Stimulated activated effector memory CD8-positive, alpha-beta T cell treated with anti-CD3 and anti-CD28 coated beads, Interleukin-12 subunit alpha, Interleukin-12 subunit beta, amount 100 ng/mL, for 72 hours (primary cell): ENCODE results near the gene ZNF217.
"Not testable (repeated sequence)": the region's sequence is repeated elsewhere in the genome, so short reads cannot be mapped to it uniquely, and the experiment has no call there.

Source experiments
- ATAC-seq: fragments of 150-1000 bp; cut with Tn5 transposase; 2 replicates; pipeline ENCODE4 v1.10.0; 2021
- DNase-seq, 2 donors: peaks; one replicate each; pipeline ENCODE4 v3.0.0; 2021 to 2022; ENCODE audit warnings: low spot score in 2 of 2
- H3K27ac Mint-ChIP-seq: one replicate; pipeline ENCODE4 v1.8.0; 2022; ENCODE audit warnings: mild to moderate bottlenecking, mixed read lengths
- H3K36me3 Mint-ChIP-seq: one replicate; pipeline ENCODE4 v1.8.0; 2022; ENCODE audit warnings: mild to moderate bottlenecking, mixed read lengths
- H3K4me1 Mint-ChIP-seq: one replicate; pipeline ENCODE4 v1.8.0; 2022; ENCODE audit warnings: mixed read lengths
- H3K4me3 Mint-ChIP-seq: one replicate; pipeline ENCODE4 v1.8.0; 2022; ENCODE audit warnings: mild to moderate bottlenecking, mixed read lengths
- H3K9me3 Mint-ChIP-seq: one replicate; pipeline ENCODE4 v1.8.0; 2022; ENCODE audit warnings: mixed read lengths

The ZNF217 gene

DNA sequence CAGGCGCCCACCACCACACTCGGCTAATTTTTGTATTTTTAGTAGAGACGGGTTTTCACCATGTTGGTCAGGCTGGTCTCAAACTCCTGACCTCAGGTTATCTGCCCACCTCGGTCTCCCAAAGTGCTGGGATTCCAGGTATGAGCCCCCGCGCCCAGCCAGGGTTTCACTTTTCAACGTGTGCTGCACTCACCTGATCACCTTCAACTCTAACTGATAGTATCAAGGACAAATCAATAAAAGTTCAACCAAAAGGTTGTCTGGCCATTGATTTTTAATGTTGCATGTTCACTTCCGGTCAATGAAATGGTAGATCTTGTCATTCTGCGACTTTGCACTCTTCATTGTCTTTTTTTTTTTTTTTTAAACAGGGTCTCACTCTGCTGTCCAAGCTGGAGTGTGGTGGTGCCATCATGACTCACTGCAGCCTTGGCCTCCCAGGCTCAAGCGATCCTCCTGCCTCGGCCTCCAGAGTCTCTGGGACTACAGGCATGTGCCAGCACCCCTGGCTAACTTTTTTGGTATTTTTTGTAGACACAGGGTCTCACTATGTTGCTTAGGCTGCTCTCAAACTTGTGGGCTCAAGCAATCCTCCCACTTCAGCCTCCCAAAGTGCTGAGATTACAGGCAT lies 37.3 kb downstream of the ZNF217 start:
- no peaks in the 10 kb centered on the region for H3K9me3 Mint-ChIP-seq
- H3K4me1 Mint-ChIP-seq, result no peaks in the 10 kb centered on the region
- DNase-seq (no peak), ATAC-seq (no peak)
- no peaks in the 10 kb centered on the region for H3K36me3 Mint-ChIP-seq
- H3K4me3 Mint-ChIP-seq, result no peak overlapping the region
- no peak overlapping the region for H3K27ac Mint-ChIP-seq

- H3K27ac Mint-ChIP-seq, result no peak overlapping the region
- H3K4me1 Mint-ChIP-seq, result no peaks in the 10 kb centered on the region
- DNase-seq (no peak), ATAC-seq (no peak)
- no peaks in the 10 kb centered on the region for H3K36me3 Mint-ChIP-seq
- no peaks in the 10 kb centered on the region for H3K9me3 Mint-ChIP-seq
- no peak overlapping the region for H3K4me3 Mint-ChIP-seq
Measured at GRCh38 chr20:53555816-53556215, 37.8 kb downstream of the ZNF217 start.

DNA sequence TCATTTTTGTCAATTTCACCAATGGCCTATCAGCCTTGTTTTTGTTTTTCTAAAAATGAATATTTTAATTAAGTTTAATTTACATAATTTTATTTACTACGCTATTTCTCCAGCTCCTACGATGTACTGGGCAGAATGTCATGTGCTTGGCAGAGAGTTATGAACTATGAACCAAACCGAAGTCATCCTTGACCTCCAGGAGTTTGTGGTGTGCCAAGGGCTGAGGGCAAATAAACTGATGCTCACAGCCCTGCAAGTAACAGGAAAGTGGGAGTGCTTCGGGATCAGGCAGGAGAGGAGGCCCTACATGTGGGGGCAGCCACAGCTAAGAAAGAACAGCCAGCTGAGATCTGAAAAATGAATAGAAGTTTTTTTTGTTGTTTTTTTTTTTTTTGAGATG lies 38.6 kb downstream of the ZNF217 start:
- no peaks in the 10 kb centered on the region for H3K9me3 Mint-ChIP-seq
- H3K4me3 Mint-ChIP-seq, result no peak overlapping the region
- H3K36me3 Mint-ChIP-seq, result no peaks in the 10 kb centered on the region
- DNase-seq (no peak), ATAC-seq (no peak)
- H3K4me1 Mint-ChIP-seq, result no peaks in the 10 kb centered on the region
- no peak overlapping the region for H3K27ac Mint-ChIP-seq

GRCh38 chr20:53552572-53552893 lies 41.1 kb downstream of the ZNF217 start:
- not testable (repeated sequence) for DNase-seq, H3K9me3 Mint-ChIP-seq, H3K4me3 Mint-ChIP-seq, H3K4me1 Mint-ChIP-seq, H3K36me3 Mint-ChIP-seq, H3K27ac Mint-ChIP-seq, ATAC-seq

DNA sequence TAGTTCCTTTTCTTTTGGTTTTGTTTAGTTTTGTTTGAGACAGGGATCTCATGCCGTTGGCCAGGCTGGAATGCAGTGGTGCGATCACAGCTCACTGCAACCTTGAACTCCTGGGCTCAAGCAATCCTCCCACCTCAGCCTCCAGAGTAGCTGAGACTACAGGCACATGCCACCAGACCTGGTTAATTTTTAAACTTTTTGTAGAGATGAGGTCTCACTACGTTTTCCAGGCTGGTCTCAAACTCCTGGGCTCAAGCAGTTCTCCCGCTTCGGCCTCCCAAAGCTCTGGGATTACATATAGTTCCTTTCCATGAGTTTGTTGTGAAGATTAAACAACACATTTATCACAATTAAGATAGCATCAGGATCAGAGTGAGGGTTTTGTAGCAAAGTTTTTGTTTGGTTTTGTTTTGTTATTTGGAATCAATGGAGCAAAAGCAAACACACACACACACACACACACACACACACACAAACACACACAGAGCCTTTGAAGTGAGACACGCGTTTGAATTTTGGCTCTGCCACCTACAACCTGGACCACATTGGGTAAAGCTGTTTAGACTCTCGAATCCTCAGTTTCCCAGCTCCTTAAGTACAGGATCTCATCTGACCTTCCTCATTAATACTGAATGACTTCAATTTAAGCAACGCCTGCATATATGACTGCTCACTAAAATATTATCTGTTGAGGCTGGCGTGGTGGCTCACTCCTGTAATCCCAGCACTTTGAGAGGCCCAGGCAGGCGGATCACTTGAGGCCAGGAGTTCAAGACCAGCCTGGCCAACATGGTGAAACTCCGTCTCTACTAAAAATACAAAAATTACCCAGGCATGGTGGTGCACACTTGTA lies 41.7 kb downstream of the ZNF217 start:
- not testable (repeated sequence) for H3K9me3 Mint-ChIP-seq, H3K4me1 Mint-ChIP-seq, H3K36me3 Mint-ChIP-seq, DNase-seq, H3K4me3 Mint-ChIP-seq, ATAC-seq, H3K27ac Mint-ChIP-seq

- no peak overlapping the region for H3K4me3 Mint-ChIP-seq
Measured at GRCh38 chr20:53550280-53551187, 43.1 kb downstream of the ZNF217 start.

GRCh38 chr20:53547664-53548239 lies 45.9 kb downstream of the ZNF217 start:
- no peaks in the 10 kb centered on the region for H3K4me1 Mint-ChIP-seq
- H3K27ac Mint-ChIP-seq, result no peak overlapping the region
- no peaks in the 10 kb centered on the region for H3K9me3 Mint-ChIP-seq
- ATAC-seq (no peak), DNase-seq (no peak)
- H3K36me3 Mint-ChIP-seq, result no peaks in the 10 kb centered on the region
- H3K4me3 Mint-ChIP-seq, result no peak overlapping the region

More at GRCh38 chr20:53550280-53551187, 43.1 kb downstream of the ZNF217 start:
- ATAC-seq, result no peak
- no peak overlapping the region for H3K27ac Mint-ChIP-seq
- no peak for DNase-seq
- no peaks in the 10 kb centered on the region for H3K4me1 Mint-ChIP-seq
- no peaks in the 10 kb centered on the region for H3K36me3 Mint-ChIP-seq
- no peaks in the 10 kb centered on the region for H3K9me3 Mint-ChIP-seq

- no peak for DNase-seq
- Mint-ChIP-seq H3K4me3 (no peak overlapping the region), H3K4me1 (no peaks in the 10 kb centered on the region), H3K9me3 (no peaks in the 10 kb centered on the region), H3K36me3 (peaks cover 7% of the 10 kb centered on the region), H3K27ac (no peak overlapping the region)
- no peak for ATAC-seq
Measured at GRCh38 chr20:53539516-53539915, 54.1 kb downstream of the ZNF217 start.

- H3K36me3 Mint-ChIP-seq, H3K9me3 Mint-ChIP-seq: not testable (repeated sequence)
Measured at GRCh38 chr20:53536382-53536781, 57.3 kb downstream of the ZNF217 start.

DNA sequence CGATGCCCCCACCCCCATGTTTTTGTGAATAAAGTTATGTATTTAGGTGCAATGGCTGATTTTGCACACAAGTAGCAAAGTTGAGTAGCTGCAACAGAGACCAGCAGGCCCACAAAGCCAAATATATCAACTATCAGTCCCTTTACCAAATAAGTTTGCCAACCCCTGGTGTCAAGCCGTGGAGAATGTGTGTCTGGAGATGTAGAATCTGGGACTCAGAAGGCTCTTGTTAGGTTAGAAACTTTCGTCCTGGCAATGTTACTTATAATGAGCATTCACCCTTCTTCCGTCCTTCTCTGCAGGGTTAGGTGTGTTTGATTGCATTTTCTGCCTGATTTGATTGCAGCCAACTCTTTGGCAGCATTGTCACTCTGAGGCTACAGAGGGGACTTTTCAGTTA lies 57.8 kb downstream of the ZNF217 start:
- DNase-seq, result no peak
- H3K36me3 Mint-ChIP-seq, result no peaks in the 10 kb centered on the region
- no peaks in the 10 kb centered on the region for H3K4me1 Mint-ChIP-seq
- ATAC-seq, result no peak
- no peaks in the 10 kb centered on the region for H3K9me3 Mint-ChIP-seq
- no peak overlapping the region for H3K27ac Mint-ChIP-seq
- H3K4me3 Mint-ChIP-seq, result no peak overlapping the region

More at GRCh38 chr20:53536382-53536781, 57.3 kb downstream of the ZNF217 start:
- not testable (repeated sequence) for H3K4me3 Mint-ChIP-seq, H3K27ac Mint-ChIP-seq, H3K4me1 Mint-ChIP-seq, DNase-seq, ATAC-seq

- H3K36me3 Mint-ChIP-seq, result no peaks in the 10 kb centered on the region
- H3K4me3 Mint-ChIP-seq, result no peak overlapping the region
- no peak overlapping the region for H3K27ac Mint-ChIP-seq
- no peak for ATAC-seq
- DNase-seq, result no peak
- no peaks in the 10 kb centered on the region for H3K4me1 Mint-ChIP-seq
- H3K9me3 Mint-ChIP-seq, result no peaks in the 10 kb centered on the region
Measured at GRCh38 chr20:53534037-53534436, 59.6 kb downstream of the ZNF217 start.

DNA sequence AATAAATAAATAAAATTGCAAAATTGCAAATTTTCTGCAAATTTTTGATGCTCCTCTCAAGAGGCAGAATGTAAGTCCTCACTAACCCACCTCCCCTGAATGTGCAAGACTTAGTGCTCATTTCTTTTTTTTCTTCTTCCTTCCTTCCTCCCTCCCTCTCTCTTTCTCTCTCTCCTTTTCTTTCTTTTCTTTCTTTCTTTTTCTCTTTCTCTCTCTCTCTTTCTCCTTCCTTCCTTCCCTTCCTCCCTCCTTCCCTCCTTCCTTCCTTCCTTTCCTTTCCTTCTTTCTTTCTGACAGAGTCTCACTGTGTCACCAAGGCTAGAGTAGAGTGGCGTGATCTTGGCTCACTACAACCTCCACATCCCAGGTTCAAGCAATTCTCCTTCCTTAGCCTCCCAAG lies 60.1 kb downstream of the ZNF217 start:
- ATAC-seq (no peak), DNase-seq (no peak)
- H3K4me3 Mint-ChIP-seq, result no peak overlapping the region
- no peaks in the 10 kb centered on the region for H3K9me3 Mint-ChIP-seq
- no peaks in the 10 kb centered on the region for H3K36me3 Mint-ChIP-seq
- no peak overlapping the region for H3K27ac Mint-ChIP-seq
- H3K4me1 Mint-ChIP-seq, result no peaks in the 10 kb centered on the region

DNA sequence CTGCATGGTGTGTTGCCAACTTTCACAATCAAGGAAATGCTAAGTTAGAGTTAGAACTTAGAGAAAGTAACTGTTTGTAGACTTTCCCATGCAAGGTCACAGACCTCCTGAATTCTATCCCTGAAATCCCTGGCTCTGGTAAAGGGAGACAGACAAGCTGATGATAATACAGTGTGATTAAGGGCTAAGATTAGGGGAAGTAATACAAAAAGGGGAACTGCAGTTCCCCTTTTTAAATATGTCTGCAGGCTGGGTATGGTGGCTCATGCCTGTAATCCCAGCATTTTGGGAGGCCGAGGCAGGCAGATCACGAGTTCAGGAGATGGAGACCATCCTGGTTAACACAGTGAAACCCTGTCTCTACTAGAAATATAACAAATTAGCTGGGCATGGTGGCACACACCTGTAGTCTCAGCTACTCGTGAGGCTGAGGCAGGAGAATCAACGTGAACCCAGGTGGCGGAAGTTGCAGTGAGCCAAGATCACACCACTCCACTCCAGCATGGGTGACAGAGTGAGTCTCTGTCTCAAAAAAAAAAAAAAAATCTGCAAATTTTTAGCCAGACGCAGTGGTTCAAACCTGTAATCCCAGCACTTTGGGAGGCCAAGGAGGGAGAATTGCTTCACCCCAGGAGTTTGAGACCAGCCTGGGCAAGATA lies 60.9 kb downstream of the ZNF217 start:
- not testable (repeated sequence) for H3K4me1 Mint-ChIP-seq, H3K27ac Mint-ChIP-seq, H3K36me3 Mint-ChIP-seq, ATAC-seq, DNase-seq, H3K4me3 Mint-ChIP-seq, H3K9me3 Mint-ChIP-seq

DNA sequence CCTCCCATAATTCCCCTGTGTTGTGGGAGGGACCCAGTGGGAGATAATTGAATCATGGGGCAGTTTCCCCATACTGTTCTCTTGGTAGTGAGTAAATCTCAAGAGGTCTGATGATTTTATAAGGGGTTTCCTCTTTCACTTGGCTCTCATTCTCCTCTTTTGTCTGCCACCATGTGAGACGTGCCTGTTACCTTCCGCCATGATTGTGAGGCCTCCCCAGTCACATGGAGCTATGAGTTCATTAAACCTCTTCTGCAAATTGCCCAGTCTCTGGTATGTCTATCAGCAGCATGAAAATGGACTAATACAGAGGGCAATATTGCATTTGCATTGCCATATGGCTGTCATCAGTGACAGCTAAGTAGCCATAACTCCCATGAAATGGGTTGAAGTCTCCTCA lies 63.2 kb downstream of the ZNF217 start:
- no peaks in the 10 kb centered on the region for H3K9me3 Mint-ChIP-seq
- ATAC-seq (no peak), DNase-seq (no peak)
- no peak overlapping the region for H3K27ac Mint-ChIP-seq
- H3K36me3 Mint-ChIP-seq, result no peaks in the 10 kb centered on the region
- no peak overlapping the region for H3K4me3 Mint-ChIP-seq
- H3K4me1 Mint-ChIP-seq, result no peaks in the 10 kb centered on the region

DNA sequence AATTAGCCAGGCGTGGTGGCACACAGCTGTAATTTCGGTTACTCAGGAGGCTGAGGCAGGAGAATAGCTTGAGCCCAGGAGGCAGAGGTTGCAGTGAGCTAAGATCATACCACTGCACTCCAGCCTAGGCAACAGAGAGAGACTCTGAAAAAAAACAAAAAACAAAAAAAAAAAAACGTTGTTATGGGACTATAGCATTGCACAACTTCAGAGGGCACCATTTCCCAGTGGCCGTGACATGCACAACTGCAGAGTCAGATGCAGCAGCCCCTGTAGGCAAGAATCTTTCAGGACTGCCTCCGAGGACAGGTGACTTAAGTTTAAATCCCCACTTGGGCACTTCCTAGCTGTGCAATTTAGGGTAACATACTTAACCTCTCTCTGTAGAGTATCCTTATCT lies 64.0 kb downstream of the ZNF217 start:
- no peak for ATAC-seq
- H3K9me3 Mint-ChIP-seq, result no peaks in the 10 kb centered on the region

More for the DNA sequence above, 64.0 kb downstream of the ZNF217 start:
- H3K4me1 Mint-ChIP-seq, result no peaks in the 10 kb centered on the region
- H3K4me3 Mint-ChIP-seq, result no peak overlapping the region
- H3K27ac Mint-ChIP-seq, result no peak overlapping the region
- DNase-seq, result no peak
- H3K36me3 Mint-ChIP-seq, result no peaks in the 10 kb centered on the region
